ENCODE data around the gene ADCY7.

The ADCY7 gene

DNA sequence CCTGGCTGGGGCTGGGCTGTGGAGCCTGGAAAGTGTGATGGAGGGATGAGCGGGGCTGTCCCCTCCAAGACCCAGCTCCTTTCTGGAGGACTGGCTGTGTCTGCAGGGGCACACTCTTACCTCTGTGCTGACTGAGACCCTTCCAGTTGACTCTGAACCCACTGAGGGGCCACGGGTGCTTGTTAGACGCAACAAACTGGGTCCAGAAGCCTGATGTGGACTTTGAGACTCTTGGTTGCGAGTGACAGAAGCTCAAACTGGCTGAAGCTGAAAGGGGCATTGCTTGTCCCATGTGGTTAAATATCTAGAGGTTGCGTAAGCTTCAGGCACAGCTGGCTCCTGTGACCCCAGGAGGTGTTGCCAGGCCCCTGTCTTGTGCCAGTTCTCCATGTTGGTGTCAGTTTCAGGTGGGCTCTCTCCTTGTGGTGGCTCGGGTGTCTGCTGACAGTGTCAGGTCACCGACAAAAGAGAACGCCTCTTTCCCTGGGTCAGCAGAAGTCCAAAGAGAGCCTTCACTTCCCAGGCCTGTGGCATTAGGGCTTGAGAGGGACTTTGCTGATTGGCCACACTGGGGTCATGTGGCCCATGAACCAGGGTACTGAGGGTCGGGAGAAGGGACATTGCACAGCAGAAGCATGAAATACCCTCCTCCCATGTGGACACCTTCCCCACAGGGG, 16.7 kb downstream of the ADCY7 start:
- no peak for DNase-seq

DNA sequence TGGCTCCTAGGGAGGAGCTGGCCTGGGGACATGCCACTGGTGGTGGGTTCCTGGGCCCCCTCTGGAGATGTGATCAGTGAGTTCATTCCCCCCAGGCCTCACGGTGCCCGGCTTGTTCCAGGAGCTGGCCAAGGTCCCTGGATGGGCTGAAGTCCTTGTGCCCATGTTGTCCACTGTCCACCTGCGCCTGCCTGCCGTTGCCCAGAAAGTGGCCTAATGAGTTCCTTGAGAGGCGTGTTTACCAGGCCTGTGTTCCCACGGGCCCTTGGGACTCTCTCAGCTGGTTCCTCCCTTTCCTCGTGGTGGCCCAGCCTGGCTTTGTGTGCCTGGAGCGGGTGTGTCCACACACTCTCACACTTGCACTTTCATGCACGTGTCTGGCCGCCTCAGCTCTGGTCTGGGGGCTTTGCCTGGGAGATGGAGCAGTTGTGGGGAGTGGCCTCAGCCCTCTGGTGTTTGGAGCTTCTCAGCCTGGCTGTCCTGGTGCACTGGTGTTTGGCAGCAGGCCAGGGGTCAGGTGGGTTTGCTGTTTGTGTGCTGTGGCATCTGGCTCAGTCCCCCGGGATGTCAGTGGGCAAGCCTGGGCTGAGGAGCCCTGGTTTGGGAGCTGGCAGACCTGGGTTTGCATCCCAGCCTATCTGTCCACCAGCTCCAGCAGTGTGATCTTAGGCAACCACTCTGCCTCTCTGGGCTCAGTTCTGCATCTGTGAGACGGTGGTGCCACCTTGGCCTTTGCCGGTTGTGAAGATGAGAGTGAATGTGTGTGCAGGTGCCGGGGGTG, 18.0 kb downstream of the ADCY7 start:
- no peak for DNase-seq

DNA sequence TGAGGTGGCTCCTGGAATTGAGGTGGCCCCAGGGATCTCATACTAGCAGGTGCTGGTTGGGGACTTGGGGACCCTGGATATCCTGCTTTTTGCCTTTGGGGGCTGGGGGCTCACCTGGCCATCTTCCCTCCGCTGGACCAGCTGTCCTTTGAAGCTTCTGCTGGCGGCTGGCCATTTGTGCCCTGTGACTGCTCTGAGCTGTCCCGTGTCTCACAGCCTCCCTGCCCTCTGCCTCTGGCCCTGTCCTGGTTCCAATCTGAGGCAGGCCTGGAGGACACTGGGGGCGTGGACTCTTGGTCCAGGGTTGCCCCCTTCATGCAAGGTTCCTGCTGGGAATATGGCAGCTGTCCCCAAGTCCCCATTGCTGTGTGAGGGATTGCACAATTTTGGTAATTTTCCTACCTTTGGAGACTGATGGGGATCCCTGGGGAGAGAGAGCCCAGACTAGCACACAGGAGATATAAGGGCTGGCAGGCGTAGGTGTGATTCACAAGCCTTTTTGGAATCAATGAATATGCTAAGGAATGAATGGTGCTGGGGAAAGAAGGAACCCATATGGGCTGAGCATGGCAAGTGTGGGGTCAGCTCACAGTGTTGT, 19.2 kb downstream of the ADCY7 start:
- no peak for DNase-seq

DNA sequence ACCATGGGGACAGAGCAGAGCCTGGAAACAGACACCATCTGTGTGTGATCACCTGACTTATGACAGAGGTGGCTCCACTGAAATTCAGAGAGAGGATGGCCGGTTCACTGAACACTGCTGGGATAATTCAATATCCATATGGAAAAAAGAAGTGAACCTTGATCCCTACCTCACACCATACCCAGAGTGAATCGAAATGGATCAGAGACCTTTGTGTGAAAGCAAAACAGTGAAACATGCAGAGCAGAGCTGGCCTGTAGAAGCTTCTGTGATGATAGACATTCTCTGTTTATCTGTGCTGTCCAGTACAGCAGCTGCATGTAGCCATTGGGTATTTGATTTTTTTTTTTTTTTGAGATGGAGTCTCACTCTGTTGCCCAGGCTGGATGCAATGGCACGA, 20.3 kb downstream of the ADCY7 start:
- DNase-seq: no peak

DNA sequence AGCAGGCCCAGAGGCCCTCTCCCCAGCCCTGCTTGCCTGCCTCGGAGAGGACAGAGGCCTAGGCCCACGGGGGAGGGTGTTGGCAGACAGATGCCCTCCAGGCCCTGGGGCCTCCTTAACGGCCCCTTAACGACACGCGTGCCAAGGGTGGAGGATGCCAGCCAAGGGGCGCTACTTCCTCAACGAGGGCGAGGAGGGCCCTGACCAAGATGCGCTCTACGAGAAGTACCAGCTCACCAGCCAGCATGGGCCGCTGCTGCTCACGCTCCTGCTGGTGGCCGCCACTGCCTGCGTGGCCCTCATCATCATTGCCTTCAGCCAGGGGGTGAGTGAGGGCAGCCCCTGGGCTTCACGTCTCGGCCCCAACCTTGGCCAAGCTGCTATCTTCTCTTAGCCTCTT, 21.7 kb downstream of the ADCY7 start:
- DNase-seq: no peak

DNA sequence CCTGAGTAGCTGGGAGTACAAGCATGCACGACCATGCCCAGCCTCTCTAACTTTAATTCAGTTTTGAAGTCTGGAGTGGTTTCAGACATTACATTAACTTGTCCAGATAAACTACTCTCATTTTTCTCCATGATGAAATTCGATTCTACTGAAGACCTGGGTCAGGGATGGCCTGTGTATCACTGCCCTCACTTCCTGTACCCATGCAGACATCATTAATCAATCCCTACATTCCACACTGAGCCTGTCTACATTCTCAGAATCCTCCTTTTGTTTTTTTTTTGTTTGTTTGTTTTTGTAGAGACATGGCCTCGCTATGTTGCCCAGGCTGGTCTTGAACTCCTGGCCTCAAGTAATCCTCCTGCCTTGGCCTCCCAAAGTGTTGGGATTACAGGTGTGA, 22.6 kb downstream of the ADCY7 start:
- no peak for DNase-seq

DNA sequence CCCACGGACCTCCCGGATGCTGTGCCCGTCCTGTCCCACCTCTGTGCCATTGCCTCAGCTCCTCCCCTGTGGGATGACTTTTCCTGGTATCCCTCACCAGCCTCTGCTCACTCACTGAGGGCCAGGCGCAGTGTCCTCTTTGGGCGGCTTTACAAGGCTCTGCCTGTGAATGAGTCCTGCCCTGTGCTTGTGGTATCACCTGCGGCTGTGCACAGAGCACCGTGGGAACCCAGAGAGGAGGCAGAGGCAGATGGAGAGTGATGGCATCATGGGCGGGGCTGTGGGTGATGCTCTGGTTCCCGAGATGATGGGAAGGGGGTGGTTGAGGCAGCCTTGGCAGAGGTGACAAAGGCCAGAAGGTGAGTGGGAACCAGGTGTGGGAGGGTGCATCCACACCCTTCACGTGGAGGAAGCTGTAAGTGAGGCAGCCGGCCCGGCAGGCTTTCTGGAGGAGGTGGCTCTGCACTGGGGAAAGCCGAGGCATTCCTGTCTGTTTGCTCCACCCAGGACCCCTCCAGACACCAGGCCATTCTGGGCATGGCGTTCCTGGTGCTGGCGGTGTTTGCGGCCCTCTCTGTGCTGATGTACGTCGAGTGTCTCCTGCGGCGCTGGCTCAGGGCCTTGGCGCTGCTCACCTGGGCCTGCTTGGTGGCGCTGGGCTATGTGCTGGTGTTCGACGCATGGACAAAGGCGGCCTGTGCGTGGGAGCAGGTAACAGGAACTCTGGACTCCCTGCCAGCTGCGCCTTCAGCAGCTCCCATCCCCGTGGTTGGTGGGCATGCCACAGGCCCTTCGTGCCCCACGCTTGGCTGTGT, 23.8 kb downstream of the ADCY7 start:
- DNase-seq: no peak

DNA sequence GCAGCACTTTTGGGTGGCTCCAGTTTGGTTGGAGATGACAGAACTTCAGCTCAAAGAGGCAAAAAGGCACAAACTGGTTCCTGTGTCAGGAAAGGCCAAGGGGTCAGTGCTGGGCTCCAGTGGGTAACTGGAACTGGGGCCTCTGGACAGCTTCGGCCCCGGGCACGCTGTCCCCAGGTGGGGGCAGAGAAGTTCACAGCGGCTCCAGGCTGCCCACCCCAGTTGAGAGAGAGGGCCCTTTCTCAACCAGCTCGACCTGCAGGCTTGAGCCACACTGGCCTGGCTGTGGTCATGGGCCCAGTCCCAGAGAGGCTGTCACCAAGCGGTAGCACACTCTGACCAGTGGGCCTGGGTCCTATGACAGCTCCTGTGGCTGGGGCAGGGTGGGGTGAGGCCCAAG, 24.5 kb downstream of the ADCY7 start:
- DNase-seq: no peak

DNA sequence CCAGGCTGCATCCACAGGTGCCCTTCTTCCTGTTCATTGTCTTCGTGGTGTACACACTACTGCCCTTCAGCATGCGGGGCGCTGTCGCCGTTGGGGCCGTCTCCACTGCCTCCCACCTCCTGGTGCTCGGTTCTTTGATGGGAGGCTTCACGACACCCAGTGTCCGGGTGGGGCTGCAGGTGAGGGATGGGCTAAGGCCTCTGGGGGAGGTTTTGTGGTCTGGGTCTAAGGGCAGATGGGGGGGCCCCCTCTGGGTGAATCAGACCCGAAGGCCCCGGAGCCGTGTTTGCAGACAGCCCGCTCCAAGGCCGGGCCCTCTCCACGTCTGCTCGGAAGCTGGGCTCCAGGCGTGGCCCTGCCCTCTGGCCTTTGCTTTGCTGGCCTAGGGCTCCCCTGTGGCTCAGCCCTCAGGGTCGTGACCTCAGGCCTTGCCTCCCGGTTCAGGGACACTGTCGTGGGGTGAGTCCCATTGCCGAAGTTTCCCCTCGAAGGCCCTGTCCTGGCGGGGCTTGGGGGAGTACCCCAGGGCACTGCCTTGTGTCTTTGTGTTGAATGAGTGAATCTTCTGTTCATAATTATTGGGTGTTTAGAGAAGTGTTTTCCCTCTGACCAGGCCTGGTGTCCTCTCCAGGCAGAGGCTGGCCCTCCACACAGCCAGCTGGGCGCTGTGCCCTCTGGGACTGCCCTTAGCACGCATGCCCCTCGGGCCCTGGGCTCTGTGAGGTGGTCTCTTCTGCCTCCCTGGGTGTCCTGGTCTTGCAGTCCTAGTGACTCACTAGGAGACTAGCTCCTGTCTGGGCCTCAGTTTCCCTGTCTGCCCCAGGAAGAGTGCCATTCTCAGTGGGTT, 25.6 kb downstream of the ADCY7 start:
- DNase-seq: no peak

DNA sequence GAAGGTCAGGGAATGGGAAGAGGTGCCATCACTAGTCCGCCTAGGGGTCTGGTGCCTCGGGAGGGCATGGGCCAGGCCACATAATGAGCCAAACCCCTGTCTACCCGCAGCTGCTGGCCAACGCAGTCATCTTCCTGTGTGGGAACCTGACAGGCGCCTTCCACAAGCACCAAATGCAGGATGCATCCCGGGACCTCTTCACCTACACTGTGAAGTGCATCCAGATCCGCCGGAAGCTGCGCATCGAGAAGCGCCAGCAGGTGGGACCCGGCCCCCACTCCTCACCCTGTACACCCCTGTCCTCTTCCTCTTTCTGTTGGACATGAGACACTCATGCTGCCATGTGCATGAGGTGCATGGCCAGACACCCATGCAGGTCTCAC, 26.2 kb downstream of the ADCY7 start:
- no peak for DNase-seq

DNA sequence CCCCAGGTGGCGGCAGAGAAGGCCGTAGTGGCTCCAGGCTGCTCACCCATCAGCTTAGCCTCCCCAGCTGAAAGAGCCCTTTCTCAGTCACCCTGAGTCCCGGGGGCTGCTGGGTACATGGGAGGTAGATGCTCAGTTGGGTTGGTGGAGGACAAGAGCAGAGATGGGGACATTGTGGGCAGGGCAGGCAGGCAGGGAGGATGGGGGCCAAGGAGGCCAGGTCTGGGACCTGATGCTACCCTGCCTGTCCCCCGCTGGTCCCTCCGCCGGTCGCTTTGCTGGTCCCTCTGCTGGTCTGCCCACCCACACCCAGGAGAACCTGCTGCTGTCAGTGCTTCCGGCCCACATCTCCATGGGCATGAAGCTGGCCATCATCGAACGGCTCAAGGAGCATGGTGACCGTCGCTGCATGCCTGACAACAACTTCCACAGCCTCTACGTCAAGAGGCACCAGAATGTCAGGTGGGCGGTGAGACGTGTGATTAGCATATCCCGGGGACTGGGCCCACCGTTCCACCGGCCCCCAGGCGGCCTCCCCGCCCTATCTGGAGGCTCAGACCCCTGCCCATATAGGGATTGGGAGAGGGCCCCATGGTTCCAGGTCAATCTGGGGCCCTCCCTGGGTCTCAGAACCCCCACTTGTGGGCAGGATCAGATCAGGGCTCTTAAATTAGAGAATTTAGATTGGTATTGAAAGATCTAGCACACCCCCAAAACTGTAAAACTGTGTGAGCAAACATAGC, 26.9 kb downstream of the ADCY7 start:
- no peak for DNase-seq

DNA sequence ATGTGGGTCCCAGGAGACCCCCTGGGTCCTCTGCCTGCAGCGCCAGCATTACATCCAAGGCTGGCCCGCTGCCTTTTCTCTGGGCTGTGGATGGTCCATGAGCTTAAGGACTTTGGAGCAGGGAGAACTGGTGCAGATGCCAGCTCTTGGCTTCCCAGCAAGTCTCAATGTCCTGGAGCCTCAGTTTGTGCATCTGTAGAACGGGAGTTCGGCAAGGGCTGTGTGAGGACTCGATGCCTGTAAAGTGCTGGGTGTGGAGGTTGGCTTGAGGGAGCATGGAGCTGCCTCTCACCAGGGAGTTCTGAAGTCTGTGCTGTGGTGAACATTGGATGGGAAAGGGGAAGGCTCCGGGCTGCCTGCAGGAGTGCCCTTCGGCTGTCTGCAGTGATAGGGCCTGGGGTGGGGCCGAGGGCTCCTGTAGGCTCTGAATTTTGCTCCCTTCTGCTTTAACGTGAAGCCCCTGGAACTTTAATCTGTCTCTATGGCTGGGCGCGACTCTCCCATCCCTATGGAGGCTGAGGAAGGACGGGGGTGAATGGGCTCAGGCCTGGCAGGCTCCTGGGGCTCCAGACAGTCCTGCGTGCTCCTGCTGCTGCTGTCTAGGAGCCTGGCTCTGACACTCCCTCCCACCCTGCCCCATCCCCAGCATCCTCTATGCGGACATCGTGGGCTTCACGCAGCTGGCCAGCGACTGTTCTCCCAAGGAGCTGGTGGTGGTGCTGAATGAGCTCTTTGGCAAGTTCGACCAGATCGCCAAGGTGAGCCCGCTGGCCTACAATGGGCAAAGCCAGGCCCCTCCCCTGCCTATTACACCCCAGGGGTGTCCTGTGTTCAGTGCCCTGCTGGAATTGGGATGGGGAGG, 27.9 kb downstream of the ADCY7 start:
- DNase-seq: no peak

DNA sequence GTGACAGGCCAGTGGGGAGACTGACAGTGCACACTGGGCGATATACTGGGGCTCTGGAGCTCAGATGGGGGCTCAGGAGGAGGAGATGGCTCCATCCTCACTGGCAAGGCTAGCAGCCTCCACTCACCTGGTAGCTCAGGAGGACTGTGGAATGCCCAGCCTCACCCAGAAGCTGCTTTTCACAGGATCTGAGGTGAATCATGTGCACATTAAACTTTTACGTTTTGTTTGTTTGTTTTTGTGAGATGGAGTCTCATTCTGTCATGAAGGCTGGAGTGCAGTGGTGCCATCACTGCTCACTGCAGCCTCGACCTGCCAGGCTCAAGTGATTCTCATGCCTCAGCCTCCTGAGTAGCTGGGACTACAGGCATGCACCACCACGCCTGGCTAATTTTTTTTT, 28.6 kb downstream of the ADCY7 start:
- DNase-seq: no peak

DNA sequence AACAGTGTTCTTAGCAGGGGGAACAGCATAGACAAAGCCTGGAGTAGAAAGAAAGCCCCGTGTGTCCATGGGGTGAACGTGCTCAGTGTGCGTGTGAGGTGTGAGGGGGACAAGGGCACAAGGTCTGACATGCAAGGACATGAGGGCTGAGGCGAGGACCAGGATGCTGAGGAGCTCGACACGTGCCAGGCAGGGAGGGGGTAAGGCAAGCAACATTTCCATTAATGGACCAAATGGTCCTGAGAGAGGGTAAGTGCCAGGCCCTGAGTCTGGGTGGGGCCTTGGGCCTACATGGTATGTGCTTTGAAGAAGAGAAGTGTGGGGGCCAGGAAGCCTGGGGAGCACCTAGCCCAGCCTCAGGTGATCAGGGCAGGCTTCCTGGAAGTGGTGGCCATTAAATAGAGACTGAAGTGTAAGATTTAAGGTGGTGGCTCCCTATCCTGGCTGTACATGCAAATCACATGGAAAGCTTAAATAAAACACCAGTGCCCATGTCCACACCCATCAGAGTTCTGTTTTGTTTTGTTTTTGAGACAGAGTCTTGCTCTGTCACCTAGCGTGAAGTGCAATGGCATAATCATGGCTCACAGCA, 29.3 kb downstream of the ADCY7 start:
- no peak for DNase-seq

DNA sequence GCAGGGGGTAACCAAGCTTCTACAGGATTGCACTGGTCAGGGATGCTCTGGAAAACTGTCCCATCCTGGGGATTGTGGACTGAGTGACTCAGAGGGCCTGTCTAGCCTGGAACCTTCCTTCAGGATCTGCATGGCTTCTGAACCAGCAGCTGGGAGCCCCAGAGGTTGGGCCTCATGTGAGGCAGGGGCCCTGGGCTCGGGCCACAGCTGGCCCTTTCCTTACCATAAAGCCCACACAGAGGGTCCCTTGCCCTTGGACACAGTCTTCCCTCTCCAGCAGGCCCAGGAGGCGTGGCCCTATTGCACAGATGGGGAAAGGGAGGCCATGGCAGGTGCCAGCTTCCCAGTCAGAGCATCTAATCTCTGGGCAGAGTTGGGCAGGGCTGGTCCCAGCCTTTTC, 30.5 kb downstream of the ADCY7 start:
- no peak for DNase-seq

DNA sequence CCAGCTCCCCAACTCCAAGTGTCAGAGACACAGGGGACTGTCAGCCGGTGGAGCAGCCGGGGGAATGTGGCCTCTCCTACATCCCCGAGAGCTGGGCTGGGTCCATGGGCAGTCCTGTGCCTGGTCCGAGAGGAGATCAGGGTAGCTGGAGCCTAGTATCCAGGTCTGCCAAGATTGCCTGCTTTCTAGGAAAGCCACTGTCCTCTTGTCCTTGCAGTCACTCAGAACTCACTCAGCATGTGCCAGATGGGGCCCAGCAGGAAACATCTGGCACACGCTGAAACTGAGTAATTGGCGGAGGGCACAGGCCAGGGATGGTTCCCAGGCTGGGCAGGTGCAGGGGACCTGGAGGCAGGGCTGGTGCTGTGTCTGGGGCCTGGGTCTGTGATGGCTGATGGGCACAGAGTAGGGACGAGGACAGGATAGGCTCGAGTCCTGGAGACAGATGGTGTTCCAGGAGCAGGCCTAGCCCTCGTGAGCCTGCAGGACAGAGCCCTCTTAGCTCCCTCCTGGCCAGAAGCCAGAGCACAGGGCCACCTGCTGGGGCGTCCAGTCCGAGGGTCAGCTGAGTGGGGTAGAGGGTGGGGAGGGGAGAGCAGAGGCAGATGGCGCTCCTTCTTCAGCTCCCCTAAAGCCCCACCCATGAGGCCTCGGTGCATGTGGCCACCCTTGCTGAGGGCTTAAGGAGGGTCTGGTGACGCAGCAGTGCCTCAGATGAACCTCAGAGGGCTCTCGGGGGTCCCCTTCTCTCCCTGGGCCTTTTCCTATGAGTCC, 31.1 kb downstream of the ADCY7 start:
- no peak for DNase-seq

DNA sequence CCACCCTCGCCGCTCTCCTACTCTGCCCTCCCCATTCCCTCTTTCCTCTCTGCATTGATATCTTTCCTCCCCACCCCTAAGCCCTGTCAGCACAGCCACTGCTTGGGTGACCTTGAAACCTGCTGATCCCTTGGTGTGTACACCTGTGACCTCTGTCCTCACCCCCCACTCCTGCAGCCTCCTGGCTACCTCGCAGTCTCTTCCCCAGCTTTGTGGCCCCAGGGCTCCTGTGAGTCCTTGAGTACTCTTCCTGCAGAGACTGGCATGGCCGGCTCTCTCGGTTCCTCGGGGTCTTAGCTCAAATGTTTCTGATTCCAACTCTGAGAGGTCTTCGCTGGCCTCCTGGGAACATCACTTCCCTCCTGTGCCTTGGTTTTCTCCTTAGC, 31.7 kb downstream of the ADCY7 start:
- no peak for DNase-seq

DNA sequence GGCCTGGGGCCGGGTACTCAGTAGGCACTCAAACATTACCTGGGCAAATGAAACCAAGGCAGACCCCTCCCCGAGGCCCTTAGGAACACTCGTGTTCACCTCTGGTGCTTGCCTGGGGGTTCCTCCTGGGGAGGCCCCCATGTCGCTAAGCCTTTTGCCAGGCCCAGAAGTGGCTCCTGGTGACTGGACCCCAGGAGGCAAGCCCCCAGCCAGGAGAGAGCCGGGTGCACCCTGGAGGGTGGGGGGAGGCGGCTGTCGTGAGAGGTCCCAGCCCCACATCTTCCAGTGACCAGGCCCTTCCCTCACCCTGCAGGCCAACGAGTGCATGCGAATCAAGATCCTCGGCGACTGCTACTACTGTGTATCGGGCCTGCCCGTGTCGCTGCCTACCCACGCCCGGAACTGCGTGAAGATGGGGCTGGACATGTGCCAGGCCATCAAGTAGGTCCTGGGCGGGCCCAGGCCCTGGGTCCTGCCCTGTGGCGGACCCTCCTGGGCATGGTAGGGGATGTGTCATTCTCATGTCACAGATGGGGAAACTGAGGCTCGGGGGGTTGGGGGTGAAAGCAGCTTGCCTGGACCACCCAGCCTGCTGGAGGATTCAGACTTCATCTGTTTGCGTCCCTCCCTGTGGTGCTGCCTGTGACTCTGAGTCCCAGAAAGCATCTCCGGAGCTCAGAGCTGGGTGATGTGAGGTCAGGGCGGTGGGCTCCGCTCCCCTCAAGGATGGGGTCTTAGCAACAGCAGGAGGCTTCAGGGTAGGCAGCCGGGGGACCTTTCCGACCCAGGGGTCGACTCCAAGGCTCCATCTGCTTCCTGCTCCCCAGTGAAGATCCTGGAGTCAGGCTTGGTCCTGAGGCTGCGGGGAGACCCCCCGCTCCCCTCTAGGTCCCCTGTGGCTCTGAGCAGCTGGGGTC, 32.5 kb downstream of the ADCY7 start:
- DNase-seq: no peak

Data from fibroblast of skin of scalp (primary cell).